HepG2 (cell line): Measurements from ENCODE around the gene ADGRF1. TPM values are rescaled to one million over a fixed set of nuclear protein-coding genes. Genes with fewer than 3 reads are reported as not detected.

Source experiments
- ATAC-seq: fragments of 200-7000 bp; cut with Tn5 transposase; 3 replicates; pipeline ENCODE4 v1.9.1; 2020; ENCODE audit warnings: mild to moderate bottlenecking, moderate library complexity
- BruUV-seq: library from RNA; stranded (reverse); fragments of 400-500 nt; replicated peaks from 2 replicates; lab custom pipeline; 2021; lab: Mats Ljungman, UMichigan
- CTCF ChIA-PET: fragments of 300-600 bp; formaldehyde crosslinking; extraction: SDS; loops from one replicate; lab custom pipeline; 2021; ENCODE audit warnings: low total read pairs, inconsistent platforms, low intra/inter-chr PET ratio; lab: Yijun Ruan, JAX
- POLR2A ChIA-PET: fragments of 350-600 bp; sonication (Branson Sonifier 250); formaldehyde crosslinking; loops from one replicate; lab custom pipeline; 2020; ENCODE audit warnings: antibody characterized with exemption, inconsistent platforms; lab: Yijun Ruan, JAX
- DNase-seq: peaks from one replicate; pipeline ENCODE4 v3.0.0-alpha.2; 2015; ENCODE audit warnings: low spot score
- FAIRE-seq: peaks from 3 replicates; lab custom pipeline; 2011; peaks lifted over from hg19 to GRCh38; lab: Jason Lieb, UNC
- H2AFZ ChIP-seq: one replicate; pipeline ENCODE4 v1.6.1; 2011; ENCODE audit warnings: low read length, inconsistent platforms
- H3K27ac ChIP-seq: fragments of 300-600 bp; 3 replicates; pipeline ENCODE4 v1.8.0; 2011; ENCODE audit warnings: mixed run types, mild to moderate bottlenecking, mixed read lengths, low read length, inconsistent platforms; ENCODE audit not compliant: insufficient read depth; ENCODE audit errors: extremely low read length
- H3K27me3 ChIP-seq, 2 experiments: fragments of 200-600 bp in 1 of 2; 2 replicates in 1 of 2; 3 replicates in 1 of 2; pipeline versions ENCODE4 v1.6.0 to v1.8.0; 2011; ENCODE audit warnings: low read length in 2 of 2, mild to moderate bottlenecking in 2 of 2, moderate library complexity in 2 of 2, inconsistent platforms in 1 of 2; ENCODE audit not compliant: insufficient read depth in 2 of 2, control insufficient read depth in 1 of 2
- H3K36me3 ChIP-seq, 2 experiments: fragments of 200-600 bp in 1 of 2; replicated peaks in 1 of 2; 2 replicates in 1 of 2; 3 replicates in 1 of 2; pipeline versions ENCODE4 v1.5.1 to v1.8.0; 2011; ENCODE audit warnings: low read length in 2 of 2, inconsistent platforms in 1 of 2; ENCODE audit not compliant: insufficient read depth in 2 of 2, control insufficient read depth in 1 of 2
- H3K4me1 ChIP-seq: 2 replicates; pipeline ENCODE4 v1.5.1; 2012; ENCODE audit warnings: low read length, inconsistent platforms; ENCODE audit not compliant: insufficient read depth
- H3K4me2 ChIP-seq: 2 replicates; pipeline ENCODE4 v1.6.0; 2011; ENCODE audit warnings: low read depth, low read length, inconsistent platforms
- H3K4me3 ChIP-seq, 3 experiments: fragments of 200-600 bp in 1 of 3; sonication (generic), shearing (Covaris generic) in 1 of 3; replicated peaks in 1 of 3; 2 replicates each; pipeline ENCODE4 v1.5.1; 2011 to 2016; ENCODE audit warnings: low read length in 3 of 3, inconsistent platforms in 2 of 3, low read depth in 2 of 3, mild to moderate bottlenecking in 2 of 3, control low read depth in 1 of 3, mixed read lengths in 1 of 3; ENCODE audit not compliant: insufficient read depth in 1 of 3
- H3K79me2 ChIP-seq: one replicate; pipeline ENCODE4 v1.6.1; 2011; ENCODE audit warnings: low read length, inconsistent platforms; ENCODE audit not compliant: insufficient read depth
- H3K9ac ChIP-seq: 2 replicates; pipeline ENCODE4 v1.6.0; 2011; ENCODE audit warnings: mild to moderate bottlenecking, low read depth, low read length, inconsistent platforms; ENCODE audit not compliant: insufficient read depth
- H3K9me3 ChIP-seq: 2 replicates; pipeline ENCODE4 v1.5.1; 2012; ENCODE audit warnings: mild to moderate bottlenecking, low read length
- H4K20me1 ChIP-seq: 2 replicates; pipeline ENCODE4 v1.6.0; 2011; ENCODE audit warnings: inconsistent platforms, mild to moderate bottlenecking, low read length, moderate library complexity; ENCODE audit not compliant: insufficient read depth
- ATF4 ChIP-seq, 2 experiments: fragments of 450-650 bp in 1 of 2; sonication (generic) in 1 of 2; formaldehyde crosslinking; IDR thresholded peaks; 2 replicates each; pipeline versions ENCODE4 v1.5.0 to v1.8.0; 2020 to 2022; ENCODE audit warnings: mild to moderate bottlenecking in 1 of 2, missing genetic modification reagents in 1 of 2
- GATAD2A ChIP-seq: IDR thresholded peaks from 2 replicates; pipeline ENCODE4 v1.6.1; 2016
- IKZF1 ChIP-seq: fragments of 450-650 bp; IDR thresholded peaks from 2 replicates; pipeline ENCODE4 v1.7.1; 2016
- SAP130 ChIP-seq: IDR thresholded peaks from 2 replicates; pipeline ENCODE4 v1.6.1; 2016; ENCODE audit warnings: low read depth
- SP140L ChIP-seq: sonication (generic); formaldehyde crosslinking; IDR thresholded peaks from 2 replicates; pipeline ENCODE4 v1.4.0; 2020; ENCODE audit warnings: missing genetic modification reagents, borderline replicate concordance
- ZC3H13 ChIP-seq: sonication (generic); formaldehyde crosslinking; IDR thresholded peaks from 2 replicates; pipeline ENCODE4 v1.8.1; 2023; ENCODE audit warnings: mild to moderate bottlenecking, missing genetic modification reagents, moderate library complexity
- ZNF121 ChIP-seq: sonication (generic); formaldehyde crosslinking; IDR thresholded peaks from 2 replicates; pipeline ENCODE4 v1.5.0; 2020; ENCODE audit warnings: mild to moderate bottlenecking, missing genetic modification reagents
- ZNF225 ChIP-seq: sonication (generic); formaldehyde crosslinking; IDR thresholded peaks from 2 replicates; pipeline ENCODE4 v1.4.0; 2020; ENCODE audit warnings: mild to moderate bottlenecking, missing genetic modification reagents
- ZNF343 ChIP-seq: sonication (generic); formaldehyde crosslinking; IDR thresholded peaks from 2 replicates; pipeline ENCODE4 v1.4.0; 2020; ENCODE audit warnings: mild to moderate bottlenecking, missing genetic modification reagents
- ZNF414 ChIP-seq: sonication (generic); formaldehyde crosslinking; IDR thresholded peaks from 2 replicates; pipeline ENCODE4 v1.5.0; 2020; ENCODE audit warnings: missing genetic modification reagents
- ZNF614 ChIP-seq: IDR thresholded peaks from 2 replicates; pipeline ENCODE4 v1.6.1; 2018; ENCODE audit warnings: missing biosample characterization, missing genetic modification reagents, inconsistent platforms, borderline replicate concordance
- WGBS: methylation state at CpG from one replicate; pipeline ENCODE4 v1.1.6; 2017; ENCODE audit warnings: low lambda C conversion rate; 5-methylcytosine and 5-hydroxymethylcytosine counted together
- in situ Hi-C: cut with HindIII; loops from 2 replicates; pipeline ENCODE4 v1.10.0; 2017; ENCODE audit warnings: low pct_unique_long_range_greater_than_20kb; ENCODE audit not compliant: extremely low pct_ligation_motif_present
- intact Hi-C: fragments of 100-400 bp; cut with micrococcal nuclease; formaldehyde crosslinking; loops from one replicate; pipeline ENCODE4 v1.10.0; 2022; ENCODE audit not compliant: unreplicated experiment
- polyA plus RNA-seq, 8 experiments: library from polyadenylated mRNA; depleted of rRNA in 3 of 8; stranded (reverse) in 7 of 8; unstranded in 1 of 8; fragments of >200 nt; fragmentation: Illumina TruSeq in 4 of 8; extraction: Trizol in 4 of 8; gene quantifications; 2 replicates each; pipeline versions ENCODE4 v1.2.1 to v1.2.3, GENCODE V29; 2011 to 2016; ENCODE audit warnings: low read depth in 4 of 8, missing spikeins in 1 of 8, mixed read lengths in 1 of 8; ENCODE audit not compliant: insufficient read depth in 1 of 8
- total RNA-seq, 5 experiments: library from RNA; depleted of rRNA; stranded (reverse); fragments of >200 nt; fragmentation: Illumina TruSeq; extraction: Trizol; gene quantifications; 2 replicates each; pipeline ENCODE4 v1.2.3, GENCODE V29; 2016; ENCODE audit warnings: low read depth in 1 of 5
- TF ChIP-seq, protein P1 (sequence below): sonication (generic); formaldehyde crosslinking; IDR thresholded peaks from 2 replicates; pipeline ENCODE4 v1.4.0; 2020; ENCODE audit warnings: missing genetic modification reagents, borderline replicate concordance
- TF ChIP-seq, protein P2 (sequence below): IDR thresholded peaks from 2 replicates; pipeline ENCODE4 v1.6.1; 2018; ENCODE audit warnings: missing genetic modification reagents
- TF ChIP-seq, protein P3 (sequence below): IDR thresholded peaks from 2 replicates; pipeline ENCODE4 v1.6.1; 2016; ENCODE audit warnings: low read depth
- TF ChIP-seq, protein P4 (sequence below): IDR thresholded peaks from 2 replicates; pipeline ENCODE4 v1.6.1; 2016; ENCODE audit warnings: control low read depth
- TF ChIP-seq, protein P5 (sequence below): sonication (generic); formaldehyde crosslinking; IDR thresholded peaks from 2 replicates; pipeline ENCODE4 v1.8.1; 2023; ENCODE audit warnings: mild to moderate bottlenecking, missing genetic modification reagents

ADGRF1 gene
- total and polyA plus RNA-seq, 2 of the 13 experiments (the other 11 are each of a cell fraction or from before 2014, with no cell fraction given) = not detected

DNA sequence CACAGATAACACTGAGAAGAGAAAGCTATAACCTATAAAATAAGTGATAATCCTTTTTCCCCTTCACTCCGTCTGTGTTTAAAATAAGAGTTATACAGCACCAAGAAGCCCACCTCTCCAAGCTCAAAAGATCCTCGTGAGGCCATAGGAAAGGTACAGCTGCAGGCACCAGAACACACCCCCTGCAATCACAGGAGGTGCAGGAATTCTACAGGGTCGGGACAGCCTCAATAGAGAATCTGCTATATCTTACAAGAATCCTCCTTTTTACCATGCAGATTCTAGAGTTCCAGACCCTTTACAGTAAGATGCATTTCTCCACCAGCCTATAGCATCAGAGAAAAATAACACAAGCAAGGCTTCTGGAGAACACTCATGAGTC is 5.0 kb upstream of the ADGRF1 start:
- DNase-seq (no peak), ATAC-seq (peak; percentile 72), FAIRE-seq (no peak)
- Histone ChIP-seq H4K20me1 (no peaks in the 10 kb centered on the region), H3K27ac (no peak overlapping the region), H3K9ac (peak overlapping the region; percentile 9; the same call in 1 of the 2 replicates), H3K4me2 (peak overlapping the region; percentile 66), H3K4me3 (peak overlapping the region in 1 of 3 experiments; percentile 26; a peak in 1 of 6 replicates), H3K27me3 (peaks cover 2 to 4% of the 10 kb centered on the region in 2 experiments; a peak in 2 of 5 replicates), H3K9me3 (no peaks in the 10 kb centered on the region), H3K4me1 (peaks cover 28% of the 10 kb centered on the region), H3K79me2 (no peaks in the 10 kb centered on the region), H3K36me3 (no peaks in the 10 kb centered on the region), H2AFZ (peak overlapping the region; percentile 38)
- 56% methylated on average over 3 of the region's 3 CpGs for WGBS
- CTCF ChIA-PET = interaction anchor here (0.7 to 2.1 kb wide), 4 partner anchors 26 to 265 kb away, joined by 3 to 7 read pairs (median 5); partner anchors contain the start of gene TNFRSF21
- intact Hi-C loops = loop anchor here (1.0 to 2.0 kb wide), 7 partner anchors 26 to 266 kb away; no protein-coding TSS in a partner anchor
- BruUV-seq = TSS peak; percentile 66
- POLR2A ChIA-PET = interaction anchor here (0.8 to 1.7 kb wide), 4 partner anchors 12 to 29 kb away, joined by 3 to 13 read pairs (median 7); no protein-coding TSS in a partner anchor
- in situ Hi-C loops = loop anchor here (5.0 kb wide), 1 partner anchor 195 kb away; no protein-coding TSS in a partner anchor
- TF ChIP-seq ZNF121 (CRISPR knock-in tag) (no peak), ZNF343 (CRISPR knock-in tag) (no peak), SP140L (CRISPR knock-in tag) (no peak), ZNF225 (CRISPR knock-in tag) (no peak), ZNF414 (CRISPR knock-in tag) (no peak), ATF4 (CRISPR knock-in tag; IDR thresholded peaks at IDR 0.05) (0 out of 4 replicates have a peak, but pooled peaks of 1 of the 2 experiments have one; percentile 6), GATAD2A (no peak), SAP130 (no peak), IKZF1 (no peak), ZNF614 (CRISPR knock-in tag) (no peak), ZC3H13 (CRISPR knock-in tag) (no peak)
- TF ChIP-seq, protein P1, sequence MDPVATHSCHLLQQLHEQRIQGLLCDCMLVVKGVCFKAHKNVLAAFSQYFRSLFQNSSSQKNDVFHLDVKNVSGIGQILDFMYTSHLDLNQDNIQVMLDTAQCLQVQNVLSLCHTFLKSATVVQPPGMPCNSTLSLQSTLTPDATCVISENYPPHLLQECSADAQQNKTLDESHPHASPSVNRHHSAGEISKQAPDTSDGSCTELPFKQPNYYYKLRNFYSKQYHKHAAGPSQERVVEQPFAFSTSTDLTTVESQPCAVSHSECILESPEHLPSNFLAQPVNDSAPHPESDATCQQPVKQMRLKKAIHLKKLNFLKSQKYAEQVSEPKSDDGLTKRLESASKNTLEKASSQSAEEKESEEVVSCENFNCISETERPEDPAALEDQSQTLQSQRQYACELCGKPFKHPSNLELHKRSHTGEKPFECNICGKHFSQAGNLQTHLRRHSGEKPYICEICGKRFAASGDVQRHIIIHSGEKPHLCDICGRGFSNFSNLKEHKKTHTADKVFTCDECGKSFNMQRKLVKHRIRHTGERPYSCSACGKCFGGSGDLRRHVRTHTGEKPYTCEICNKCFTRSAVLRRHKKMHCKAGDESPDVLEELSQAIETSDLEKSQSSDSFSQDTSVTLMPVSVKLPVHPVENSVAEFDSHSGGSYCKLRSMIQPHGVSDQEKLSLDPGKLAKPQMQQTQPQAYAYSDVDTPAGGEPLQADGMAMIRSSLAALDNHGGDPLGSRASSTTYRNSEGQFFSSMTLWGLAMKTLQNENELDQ (CRISPR knock-in tag) = no peak
- TF ChIP-seq, protein P2, sequence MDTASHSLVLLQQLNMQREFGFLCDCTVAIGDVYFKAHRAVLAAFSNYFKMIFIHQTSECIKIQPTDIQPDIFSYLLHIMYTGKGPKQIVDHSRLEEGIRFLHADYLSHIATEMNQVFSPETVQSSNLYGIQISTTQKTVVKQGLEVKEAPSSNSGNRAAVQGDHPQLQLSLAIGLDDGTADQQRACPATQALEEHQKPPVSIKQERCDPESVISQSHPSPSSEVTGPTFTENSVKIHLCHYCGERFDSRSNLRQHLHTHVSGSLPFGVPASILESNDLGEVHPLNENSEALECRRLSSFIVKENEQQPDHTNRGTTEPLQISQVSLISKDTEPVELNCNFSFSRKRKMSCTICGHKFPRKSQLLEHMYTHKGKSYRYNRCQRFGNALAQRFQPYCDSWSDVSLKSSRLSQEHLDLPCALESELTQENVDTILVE = 0 out of 2 replicates have a peak, but pooled peaks have one; percentile 9
- TF ChIP-seq, protein P3, sequence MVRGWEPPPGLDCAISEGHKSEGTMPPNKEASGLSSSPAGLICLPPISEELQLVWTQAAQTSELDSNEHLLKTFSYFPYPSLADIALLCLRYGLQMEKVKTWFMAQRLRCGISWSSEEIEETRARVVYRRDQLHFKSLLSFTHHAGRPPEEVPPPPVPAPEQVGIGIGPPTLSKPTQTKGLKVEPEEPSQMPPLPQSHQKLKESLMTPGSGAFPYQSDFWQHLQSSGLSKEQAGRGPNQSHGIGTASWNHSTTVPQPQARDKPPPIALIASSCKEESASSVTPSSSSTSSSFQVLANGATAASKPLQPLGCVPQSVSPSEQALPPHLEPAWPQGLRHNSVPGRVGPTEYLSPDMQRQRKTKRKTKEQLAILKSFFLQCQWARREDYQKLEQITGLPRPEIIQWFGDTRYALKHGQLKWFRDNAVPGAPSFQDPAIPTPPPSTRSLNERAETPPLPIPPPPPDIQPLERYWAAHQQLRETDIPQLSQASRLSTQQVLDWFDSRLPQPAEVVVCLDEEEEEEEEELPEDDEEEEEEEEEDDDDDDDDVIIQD (CRISPR knock-in tag) = no peak
- TF ChIP-seq, protein P4, sequence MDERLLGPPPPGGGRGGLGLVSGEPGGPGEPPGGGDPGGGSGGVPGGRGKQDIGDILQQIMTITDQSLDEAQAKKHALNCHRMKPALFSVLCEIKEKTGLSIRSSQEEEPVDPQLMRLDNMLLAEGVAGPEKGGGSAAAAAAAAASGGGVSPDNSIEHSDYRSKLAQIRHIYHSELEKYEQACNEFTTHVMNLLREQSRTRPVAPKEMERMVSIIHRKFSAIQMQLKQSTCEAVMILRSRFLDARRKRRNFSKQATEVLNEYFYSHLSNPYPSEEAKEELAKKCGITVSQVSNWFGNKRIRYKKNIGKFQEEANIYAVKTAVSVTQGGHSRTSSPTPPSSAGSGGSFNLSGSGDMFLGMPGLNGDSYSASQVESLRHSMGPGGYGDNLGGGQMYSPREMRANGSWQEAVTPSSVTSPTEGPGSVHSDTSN (CRISPR knock-in tag) = no peak
- TF ChIP-seq, protein P5, sequence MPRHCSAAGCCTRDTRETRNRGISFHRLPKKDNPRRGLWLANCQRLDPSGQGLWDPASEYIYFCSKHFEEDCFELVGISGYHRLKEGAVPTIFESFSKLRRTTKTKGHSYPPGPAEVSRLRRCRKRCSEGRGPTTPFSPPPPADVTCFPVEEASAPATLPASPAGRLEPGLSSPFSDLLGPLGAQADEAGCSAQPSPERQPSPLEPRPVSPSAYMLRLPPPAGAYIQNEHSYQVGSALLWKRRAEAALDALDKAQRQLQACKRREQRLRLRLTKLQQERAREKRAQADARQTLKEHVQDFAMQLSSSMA = no peak
